Ovary (tissue), 9 donors: ENCODE measurements around the gene TPX2. TPM values are rescaled to one million over a fixed set of nuclear protein-coding genes. Genes with fewer than 3 reads are reported as not detected.
"Not testable (repeated sequence)": the region's sequence is repeated elsewhere in the genome, so short reads cannot be mapped to it uniquely, and the experiment has no call there.

Experiments used
- DNase-seq, 5 donors: peaks; one replicate each; pipeline ENCODE4 v3.0.0-alpha.2; 2019 to 2020
- H3K27ac ChIP-seq, 2 donors: fragments of 200-600 bp; one replicate each; pipeline versions ENCODE4 v1.5.1 to v1.8.0; 2019 to 2022
- H3K27me3 ChIP-seq: fragments of 200-600 bp; one replicate; pipeline ENCODE4 v1.8.0; 2022
- H3K36me3 ChIP-seq: fragments of 200-600 bp; sonication (generic); one replicate; pipeline ENCODE4 v1.5.1; 2019
- H3K4me1 ChIP-seq: one replicate; pipeline ENCODE4 v1.8.1; 2013; ENCODE audit warnings: mild to moderate bottlenecking, moderate library complexity; ENCODE audit not compliant: insufficient read depth
- H3K4me3 ChIP-seq: fragments of 200-600 bp; sonication (generic); one replicate; pipeline ENCODE4 v1.5.1; 2017
- H3K9me3 ChIP-seq, 2 donors: fragments of 200-600 bp in 1 of 2; sonication (generic) in 1 of 2; one replicate each; pipeline versions ENCODE4 v1.5.1 to v1.8.1; 2013 to 2019; ENCODE audit warnings: mild to moderate bottlenecking in 1 of 2, moderate library complexity in 1 of 2
- EP300 ChIP-seq: sonication (generic); formaldehyde crosslinking; IDR thresholded peaks from one replicate; pipeline ENCODE4 v1.6.1; 2017; ENCODE audit warnings: antibody characterized with exemption
- POLR2A ChIP-seq: fragments of 450-650 bp; IDR thresholded peaks from one replicate; pipeline ENCODE4 v1.6.1; 2017; ENCODE audit warnings: antibody characterized with exemption, mild to moderate bottlenecking, moderate library complexity
- WGBS, 3 donors: extraction: QIAGEN DNeasy Blood & Tissue Kit in 1 of 3; methylation state at CpG; one replicate each; pipeline versions ENCODE4 v1.1.5 to v1.1.7; 2013 to 2017; 5-methylcytosine and 5-hydroxymethylcytosine counted together
- intact Hi-C, 4 donors: fragments of 100-400 bp; cut with DNase I; formaldehyde crosslinking; loops; one replicate each; pipeline versions ENCODE4 v1.11.0 to v1.15.1; 2022 to 2023
- polyA plus RNA-seq, 2 donors: library from polyadenylated mRNA; stranded (reverse); fragments of 200-250 nt in 1 of 2; fragments of 350-450 nt in 1 of 2; fragmentation: Illumina TruSeq in 1 of 2; extraction: RNeasy Lipid Tissue Mini Kit (QIAGEN cat#74804) in 1 of 2; gene quantifications; one replicate each; pipeline ENCODE4 v1.2.3, GENCODE V29; 2013 to 2014
- total RNA-seq, 7 donors: library from RNA; depleted of rRNA in 2 of 7; stranded (reverse); fragments of >200 nt in 2 of 7; fragmentation: NEBNext Ultra II Directional in 3 of 7; extraction: Animal tissue kit (Norgen Biotek cat#: 25700) in 3 of 7; gene quantifications; one replicate each; pipeline versions ENCODE4 v1.1.0 to v1.2.4, GENCODE V29; 2016 to 2023
- TF ChIP-seq, protein P1 (sequence below), 3 donors: fragments of 450-650 bp in 2 of 3; fragments of 200-600 bp in 1 of 3; IDR thresholded peaks; one replicate each; pipeline versions ENCODE4 v1.5.1 to v1.8.0; 2016 to 2022; ENCODE audit warnings: antibody characterized with exemption in 3 of 3, mild to moderate bottlenecking in 1 of 3
- donor health status: DM: no; HTN: no; CAD: no; lungs with moderate emphysema.
- donor health status: DM: no; HTN: no; CAD: no.
- donor health status: Bipolar disorder and iron deficiency.
- donor health status: DM: yes; HTN: yes; CAD: no.
- donor health status: DM: no; HTN: no; CAD: no.
- donor health status: DM: yes; HTN: yes; CAD: no.

TPX2 gene
- total and polyA plus RNA-seq, 9 donors, result 0.10 to 5.2 (median 0.91) TPM

GRCh38 chr20:31740656-31741323 is 1.7 kb downstream of the TPX2 start:
- Histone ChIP-seq H3K4me3 (no peak overlapping the region), H3K36me3 (no peaks in the 10 kb centered on the region), H3K27me3 (no peaks in the 10 kb centered on the region), H3K27ac (no peak overlapping the region), H3K9me3 (no peaks in the 10 kb centered on the region), H3K4me1 (no peaks in the 10 kb centered on the region)
- DNase-seq, result no peak
- TF ChIP-seq POLR2A (no peak), EP300 (no peak)
- TF ChIP-seq, protein P1, sequence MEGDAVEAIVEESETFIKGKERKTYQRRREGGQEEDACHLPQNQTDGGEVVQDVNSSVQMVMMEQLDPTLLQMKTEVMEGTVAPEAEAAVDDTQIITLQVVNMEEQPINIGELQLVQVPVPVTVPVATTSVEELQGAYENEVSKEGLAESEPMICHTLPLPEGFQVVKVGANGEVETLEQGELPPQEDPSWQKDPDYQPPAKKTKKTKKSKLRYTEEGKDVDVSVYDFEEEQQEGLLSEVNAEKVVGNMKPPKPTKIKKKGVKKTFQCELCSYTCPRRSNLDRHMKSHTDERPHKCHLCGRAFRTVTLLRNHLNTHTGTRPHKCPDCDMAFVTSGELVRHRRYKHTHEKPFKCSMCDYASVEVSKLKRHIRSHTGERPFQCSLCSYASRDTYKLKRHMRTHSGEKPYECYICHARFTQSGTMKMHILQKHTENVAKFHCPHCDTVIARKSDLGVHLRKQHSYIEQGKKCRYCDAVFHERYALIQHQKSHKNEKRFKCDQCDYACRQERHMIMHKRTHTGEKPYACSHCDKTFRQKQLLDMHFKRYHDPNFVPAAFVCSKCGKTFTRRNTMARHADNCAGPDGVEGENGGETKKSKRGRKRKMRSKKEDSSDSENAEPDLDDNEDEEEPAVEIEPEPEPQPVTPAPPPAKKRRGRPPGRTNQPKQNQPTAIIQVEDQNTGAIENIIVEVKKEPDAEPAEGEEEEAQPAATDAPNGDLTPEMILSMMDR (IDR thresholded peaks at IDR 0.05), result no peak
- WGBS, 3 donors, result 21 to 51% (median 39%) methylated on average over 1 of the region's 1 CpG
- intact Hi-C loops, result no loop called here

DNA sequence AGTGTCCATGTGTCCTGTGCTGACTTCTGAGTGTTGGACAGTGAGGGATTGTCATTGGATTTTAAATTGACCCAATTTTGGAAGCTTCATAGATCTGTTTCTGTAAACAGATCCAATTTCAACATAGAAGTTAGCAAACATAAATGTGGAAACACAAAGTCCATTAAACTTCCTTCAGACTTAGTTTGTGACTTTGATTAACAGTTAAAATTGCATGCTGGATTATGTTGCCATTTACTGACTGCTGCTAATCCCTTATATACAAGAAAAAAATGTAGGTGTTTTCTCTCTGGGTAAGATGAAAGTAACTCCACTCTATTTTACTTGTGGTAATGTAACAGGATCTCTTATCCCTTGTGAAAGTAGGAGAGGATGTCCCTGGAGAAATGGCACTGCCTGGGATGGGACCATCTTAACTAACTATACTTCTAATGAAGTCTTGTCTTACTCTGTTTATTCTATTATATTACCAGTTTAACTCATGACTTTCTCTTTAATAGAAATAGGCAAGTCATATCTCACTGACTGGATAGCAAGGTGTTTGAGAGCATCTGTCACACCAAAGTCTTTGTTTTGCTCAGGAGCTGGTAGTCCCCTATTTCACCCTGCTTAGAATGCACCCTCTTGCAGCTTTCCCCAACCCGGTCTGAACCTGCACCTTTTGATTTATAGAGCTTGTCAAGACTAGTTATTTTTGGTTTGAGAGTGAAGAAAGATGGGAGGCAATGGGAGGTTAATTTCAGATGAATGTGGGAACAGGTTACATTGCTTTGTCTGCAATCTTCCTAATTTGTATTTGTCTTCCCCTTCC is 7.2 kb downstream of the TPX2 start:
- intact Hi-C loops, result no loop called here
- no peak overlapping the region for H3K27ac ChIP-seq
- no peaks in the 10 kb centered on the region for H3K4me1 ChIP-seq
- H3K36me3 ChIP-seq, result no peaks in the 10 kb centered on the region
- no peak for DNase-seq
- H3K27me3 ChIP-seq, result no peaks in the 10 kb centered on the region
- no peaks in the 10 kb centered on the region for H3K9me3 ChIP-seq
- TF ChIP-seq POLR2A, result no peak
- TF ChIP-seq, protein P1 (IDR thresholded peaks at IDR 0.05), result no peak
- TF ChIP-seq EP300, result no peak
- WGBS, 3 donors, result 25 to 40% (median 32%) methylated on average over 1 of the region's 1 CpG
- H3K4me3 ChIP-seq, result no peak overlapping the region

- H3K36me3 ChIP-seq, H3K27ac ChIP-seq, H3K9me3 ChIP-seq, H3K4me1 ChIP-seq, H3K27me3 ChIP-seq, intact Hi-C loops, DNase-seq, H3K4me3 ChIP-seq: not testable (repeated sequence)
- 84 to 89% (median 84%) methylated on average over 14 of the region's 14 CpGs for WGBS, 3 donors
Observed at GRCh38 chr20:31747028-31747427, 7.9 kb downstream of the TPX2 start.

DNA sequence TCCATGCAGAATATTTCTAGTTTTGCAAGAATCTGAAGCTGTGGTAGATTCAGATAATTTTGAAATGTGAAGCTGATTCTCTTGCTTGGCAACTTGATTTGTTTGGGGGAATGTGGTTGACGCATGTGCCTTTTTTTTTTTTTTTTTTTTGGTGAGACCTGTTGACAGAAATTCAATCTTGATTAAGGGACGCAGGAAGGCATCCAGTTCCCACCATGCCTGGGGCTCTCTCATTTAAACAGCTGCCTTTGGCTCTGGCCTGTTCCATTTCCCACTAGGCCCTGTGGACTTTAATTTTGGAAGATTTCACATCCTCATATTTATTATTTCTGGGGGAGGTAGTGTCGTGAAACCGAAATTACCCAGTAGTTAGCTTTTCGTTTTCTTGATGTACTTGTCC is 8.6 kb downstream of the TPX2 start:
- DNase-seq, result no peak
- 16 to 34% (median 23%) methylated on average over 5 of the region's 5 CpGs for WGBS, 3 donors
- no peaks in the 10 kb centered on the region for H3K27me3 ChIP-seq
- H3K27ac ChIP-seq, result no peak overlapping the region
- no peaks in the 10 kb centered on the region for H3K9me3 ChIP-seq
- no peak overlapping the region for H3K4me3 ChIP-seq
- H3K4me1 ChIP-seq, result no peaks in the 10 kb centered on the region
- TF ChIP-seq, protein P1 (IDR thresholded peaks at IDR 0.05), result no peak
- TF ChIP-seq EP300 (no peak), POLR2A (no peak)
- intact Hi-C loops, result no loop called here
- H3K36me3 ChIP-seq, result no peaks in the 10 kb centered on the region

DNA sequence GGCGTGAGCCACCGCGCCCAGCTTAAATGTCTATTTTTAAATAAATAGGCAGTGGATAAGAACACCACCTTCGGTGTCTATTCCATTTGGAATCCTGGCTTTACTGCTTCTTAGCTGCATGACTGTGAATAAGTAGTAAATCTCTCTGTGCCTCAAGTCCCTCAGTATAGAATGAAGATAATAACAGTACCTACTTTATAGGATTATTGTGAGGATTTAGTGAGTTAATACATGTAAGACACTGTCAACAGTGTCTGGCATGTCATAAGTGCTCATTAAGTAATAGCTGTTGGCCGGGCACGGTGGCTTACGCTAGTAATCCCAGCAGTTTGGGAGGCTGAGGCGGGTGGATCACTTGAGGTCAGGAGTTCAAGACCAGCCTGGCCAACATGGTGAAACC is 10.1 kb downstream of the TPX2 start:
- H3K27ac ChIP-seq, result no peak overlapping the region
- H3K4me3 ChIP-seq, result no peak overlapping the region
- no peaks in the 10 kb centered on the region for H3K4me1 ChIP-seq
- WGBS, 3 donors, result 96 to 97% (median 96%) methylated on average over 8 of the region's 8 CpGs
- no peak for TF ChIP-seq POLR2A
- TF ChIP-seq EP300, result no peak
- TF ChIP-seq, protein P1 (IDR thresholded peaks at IDR 0.05), result no peak
- intact Hi-C loops, result no loop called here
- no peaks in the 10 kb centered on the region for H3K9me3 ChIP-seq
- H3K27me3 ChIP-seq, result no peaks in the 10 kb centered on the region
- no peaks in the 10 kb centered on the region for H3K36me3 ChIP-seq
- no peak for DNase-seq
